ENCODE data around the gene HOXD12. TPM values are rescaled to one million over a fixed set of nuclear protein-coding genes. Genes with fewer than 3 reads are reported as not detected.

The HOXD12 gene
- not detected in 2 replicates for total RNA-seq

GRCh38 chr2:176099728-176100546 is at the start of gene HOXD12:
HOXD12 (plus strand) TSS chr2:176099795; CDS start chr2:176099802, 7 bp downstream.

DNA sequence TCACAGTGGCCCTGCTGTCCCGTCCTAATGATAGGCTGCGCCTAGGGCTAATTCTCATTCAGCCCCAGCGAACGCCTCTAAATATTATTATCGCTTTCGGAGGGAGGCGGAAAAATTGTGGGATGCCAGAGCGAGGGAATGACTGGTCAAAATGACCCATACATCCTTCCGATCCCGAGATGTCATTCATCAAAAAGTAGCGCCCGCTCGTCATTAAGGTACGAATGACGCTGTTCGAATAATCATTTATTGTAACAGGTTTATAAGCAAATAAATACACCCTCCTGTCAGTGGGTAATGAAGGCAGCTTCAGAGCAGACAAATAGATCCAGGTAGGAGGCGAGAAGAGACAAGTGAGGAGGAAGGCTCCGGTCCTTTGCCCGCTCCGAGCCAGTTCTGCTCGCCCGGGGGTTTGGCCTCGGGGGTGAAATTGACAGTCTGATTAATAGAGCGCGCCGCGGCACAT is 15.8 kb upstream of the HOXD12 start, which contains the start of gene EVX2:
Gene EVX2, minus strand, starts transcription at position 167 of the 466 bp plus-strand sequence. CDS start 186 bp downstream, outside the sequence.

GRCh38 chr2:176092270-176093144 is 7.1 kb upstream of the HOXD12 start, which contains the start of gene HOXD13:
HOXD13 (plus strand) TSS chr2:176092721; CDS start chr2:176092891, 170 bp downstream.

GRCh38 chr2:176106581-176107539 is 7.3 kb downstream of the HOXD12 start, which contains the start of gene HOXD11:
HOXD11 (plus strand) TSS chr2:176107280; CDS start chr2:176107356, 76 bp downstream.

DNA sequence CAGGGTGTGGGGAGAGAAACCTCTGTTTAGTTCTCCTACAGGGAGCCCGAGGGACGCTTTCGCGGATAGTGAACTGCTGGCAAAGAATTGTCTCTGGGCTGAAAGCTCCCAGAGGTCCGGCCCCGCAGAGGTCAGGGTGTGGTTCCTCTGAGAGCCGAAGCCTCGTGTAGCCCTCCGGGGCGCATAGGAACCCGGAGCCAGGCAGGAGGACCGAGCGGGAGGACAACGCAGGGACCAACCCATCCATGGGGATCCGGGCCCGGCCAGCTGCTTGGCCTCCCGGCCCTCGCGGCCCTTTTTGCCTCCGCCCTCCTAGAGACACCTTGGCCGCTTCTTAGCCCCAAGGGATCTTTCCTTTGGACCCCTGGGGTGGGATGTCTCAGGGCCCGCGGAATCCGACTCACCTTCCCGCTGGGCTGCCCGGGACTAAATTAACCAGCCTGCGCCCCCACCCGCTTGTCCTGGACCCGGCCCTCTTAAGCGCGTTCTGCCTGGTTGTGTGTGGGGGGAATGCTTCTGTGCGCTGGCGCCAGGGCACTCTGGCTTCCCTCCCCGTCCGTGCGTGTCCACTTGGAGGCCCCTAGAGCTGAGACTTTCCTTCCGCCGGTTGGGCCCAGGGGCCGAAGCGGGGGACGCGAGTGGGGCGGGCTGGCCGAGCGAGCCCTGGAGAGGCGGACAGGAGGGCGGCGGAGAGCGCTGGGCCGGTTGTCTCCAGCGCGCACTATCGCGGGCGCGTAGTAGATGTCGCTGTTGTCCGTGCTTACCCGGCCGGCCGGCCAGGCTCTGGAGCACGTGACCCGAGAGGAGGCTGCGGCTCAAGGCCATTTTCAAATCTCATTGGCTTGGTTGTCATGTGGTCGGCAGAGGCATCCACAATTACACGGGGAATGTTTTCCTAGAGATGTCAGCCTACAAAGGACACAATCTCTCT is 16.6 kb downstream of the HOXD12 start, which contains the start of gene HOXD10:
Gene HOXD10, plus strand, starts transcription at position 896 of the 931 bp plus-strand sequence. CDS start 56 bp downstream, outside the sequence.

GRCh38 chr2:176122683-176123410 is 23.3 kb downstream of the HOXD12 start, which contains the start of gene HOXD9:
HOXD9 (plus strand) TSS chr2:176122719; CDS start chr2:176122769, 50 bp downstream.

GRCh38 chr2:176128982-176129796 is 29.6 kb downstream of the HOXD12 start, which contains the start of gene HOXD8:
HOXD8 (plus strand) TSS chr2:176129705; CDS start chr2:176130367, 662 bp downstream.

GRCh38 chr2:176151442-176152287 is 52.1 kb downstream of the HOXD12 start, which contains the start of gene HOXD4:
HOXD4 (plus strand) TSS chr2:176151550; CDS start chr2:176151634, 84 bp downstream.

Other genes with a start within 250 kb of the HOXD12 start
- 20.1 and 28.8 TPM in 2 replicates for gene LNPK, start 97.5 kb upstream of the HOXD12 start, total RNA-seq
- under 0.01 TPM in 1 of 2 replicates, not detected in the other for gene EVX2, start 15.8 kb upstream of the HOXD12 start, total RNA-seq
- gene HOXD13, start 7.1 kb upstream of the HOXD12 start, total RNA-seq = 0.09 and 0.28 TPM in 2 replicates
- 0.14 and 0.18 TPM in 2 replicates for gene HOXD11, start 7.5 kb downstream of the HOXD12 start, total RNA-seq
- gene HOXD10, start 17.0 kb downstream of the HOXD12 start, total RNA-seq = under 0.01 and 0.18 TPM in 2 replicates
- 0.18 and 0.28 TPM in 2 replicates for gene HOXD9, start 22.9 kb downstream of the HOXD12 start, total RNA-seq
- 1.1 and 1.6 TPM in 2 replicates for gene HOXD8, start 29.9 kb downstream of the HOXD12 start, total RNA-seq
- gene HOXD4, start 51.8 kb downstream of the HOXD12 start, total RNA-seq = under 0.01 and 0.18 TPM in 2 replicates
- 0.14 and 0.28 TPM in 2 replicates for gene HOXD3, start 57.5 kb downstream of the HOXD12 start, total RNA-seq
- not detected in 2 replicates for gene HOXD1, start 88.9 kb downstream of the HOXD12 start, total RNA-seq
- 18.5 and 24.2 TPM in 2 replicates for gene MTX2, start 169.6 kb downstream of the HOXD12 start, total RNA-seq